HEK293T (cell line): ENCODE measurements around the gene ZNF217.

Experiments used
- ARNT ChIP-seq: fragments of 450-650 bp; IDR thresholded peaks from 2 replicates; pipeline ENCODE4 v1.6.1; 2017; ENCODE audit warnings: mild to moderate bottlenecking
- CTBP1 ChIP-seq: fragments of 450-650 bp; IDR thresholded peaks from 2 replicates; pipeline ENCODE4 v1.6.1; 2016; ENCODE audit warnings: borderline replicate concordance
- ELF4 ChIP-seq: fragments of 450-650 bp; IDR thresholded peaks from 2 replicates; pipeline ENCODE4 v1.6.1; 2017; ENCODE audit warnings: antibody characterized with exemption
- FOXA1 ChIP-seq: fragments of 450-650 bp; IDR thresholded peaks from 2 replicates; pipeline ENCODE4 v1.6.1; 2016; ENCODE audit warnings: mild to moderate bottlenecking
- FOXK2 ChIP-seq: fragments of 450-650 bp; IDR thresholded peaks from 2 replicates; pipeline ENCODE4 v1.6.1; 2016; ENCODE audit warnings: mild to moderate bottlenecking
- FOXM1 ChIP-seq: fragments of 450-650 bp; IDR thresholded peaks from 2 replicates; pipeline ENCODE4 v1.6.1; 2017; ENCODE audit warnings: mild to moderate bottlenecking, borderline replicate concordance
- HDGF ChIP-seq: fragments of 450-650 bp; IDR thresholded peaks from 2 replicates; pipeline ENCODE4 v1.6.1; 2017; ENCODE audit warnings: antibody characterized with exemption, borderline replicate concordance
- L3MBTL2 ChIP-seq: fragments of 450-650 bp; conservative IDR thresholded peaks from 2 replicates; pipeline ENCODE4 v1.6.1; 2016; ENCODE audit warnings: mild to moderate bottlenecking
- NFRKB ChIP-seq: fragments of 450-650 bp; IDR thresholded peaks from 2 replicates; pipeline ENCODE4 v1.6.1; 2016; ENCODE audit warnings: mild to moderate bottlenecking, moderate library complexity
- SP1 ChIP-seq: fragments of 450-650 bp; IDR thresholded peaks from 2 replicates; pipeline ENCODE4 v1.6.1; 2017
- SUZ12 ChIP-seq: fragments of 450-650 bp; IDR thresholded peaks from 2 replicates; pipeline ENCODE4 v1.6.1; 2016; ENCODE audit warnings: mild to moderate bottlenecking
- TARDBP ChIP-seq: fragments of 450-650 bp; IDR thresholded peaks from 2 replicates; pipeline ENCODE4 v1.6.1; 2016
- ZNF384 ChIP-seq: fragments of 450-650 bp; IDR thresholded peaks from 2 replicates; pipeline ENCODE4 v1.6.1; 2016
- TF ChIP-seq, protein P1 (sequence below): fragments of 450-650 bp; IDR thresholded peaks from 2 replicates; pipeline ENCODE4 v1.6.1; 2016

DNA sequence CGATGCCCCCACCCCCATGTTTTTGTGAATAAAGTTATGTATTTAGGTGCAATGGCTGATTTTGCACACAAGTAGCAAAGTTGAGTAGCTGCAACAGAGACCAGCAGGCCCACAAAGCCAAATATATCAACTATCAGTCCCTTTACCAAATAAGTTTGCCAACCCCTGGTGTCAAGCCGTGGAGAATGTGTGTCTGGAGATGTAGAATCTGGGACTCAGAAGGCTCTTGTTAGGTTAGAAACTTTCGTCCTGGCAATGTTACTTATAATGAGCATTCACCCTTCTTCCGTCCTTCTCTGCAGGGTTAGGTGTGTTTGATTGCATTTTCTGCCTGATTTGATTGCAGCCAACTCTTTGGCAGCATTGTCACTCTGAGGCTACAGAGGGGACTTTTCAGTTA is 57.8 kb downstream of the ZNF217 start:
- TF ChIP-seq, protein P1, sequence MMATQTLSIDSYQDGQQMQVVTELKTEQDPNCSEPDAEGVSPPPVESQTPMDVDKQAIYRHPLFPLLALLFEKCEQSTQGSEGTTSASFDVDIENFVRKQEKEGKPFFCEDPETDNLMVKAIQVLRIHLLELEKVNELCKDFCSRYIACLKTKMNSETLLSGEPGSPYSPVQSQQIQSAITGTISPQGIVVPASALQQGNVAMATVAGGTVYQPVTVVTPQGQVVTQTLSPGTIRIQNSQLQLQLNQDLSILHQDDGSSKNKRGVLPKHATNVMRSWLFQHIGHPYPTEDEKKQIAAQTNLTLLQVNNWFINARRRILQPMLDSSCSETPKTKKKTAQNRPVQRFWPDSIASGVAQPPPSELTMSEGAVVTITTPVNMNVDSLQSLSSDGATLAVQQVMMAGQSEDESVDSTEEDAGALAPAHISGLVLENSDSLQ = no peak
- TF ChIP-seq SP1 (no peak), TARDBP (no peak), HDGF (no peak), FOXK2 (no peak), ELF4 (no peak), FOXM1 (no peak), ARNT (no peak), SUZ12 (no peak), FOXA1 (no peak), L3MBTL2 (no peak), ZNF384 (no peak), CTBP1 (no peak), NFRKB (no peak)
